Mesothelial cell of epicardium (in vitro differentiated cells): ENCODE results near the gene NARS2. TPM values are rescaled to one million over a fixed set of nuclear protein-coding genes. Genes with fewer than 3 reads are reported as not detected.
"Not testable (repeated sequence)": the region's sequence is repeated elsewhere in the genome, so short reads cannot be mapped to it uniquely, and the experiment has no call there.

Source experiments
- DNase-seq, 2 experiments: peaks; one replicate each; pipeline ENCODE4 v3.0.0; 2021; ENCODE audit warnings: low spot score in 2 of 2; ENCODE audit not compliant: unreplicated experiment in 2 of 2
- H3K27ac Mint-ChIP-seq: 2 replicates; pipeline ENCODE4 v1.8.0; 2021; ENCODE audit warnings: mixed read lengths
- H3K27me3 Mint-ChIP-seq: 2 replicates; pipeline ENCODE4 v1.8.0; 2021; ENCODE audit warnings: low read depth, mixed read lengths
- H3K36me3 Mint-ChIP-seq: 2 replicates; pipeline ENCODE4 v1.8.0; 2021; ENCODE audit warnings: mixed read lengths
- H3K4me1 Mint-ChIP-seq: 2 replicates; pipeline ENCODE4 v1.8.0; 2021; ENCODE audit warnings: mixed read lengths
- H3K4me3 Mint-ChIP-seq: 2 replicates; pipeline ENCODE4 v1.8.0; 2021; ENCODE audit warnings: mild to moderate bottlenecking, moderate library complexity, mixed read lengths
- H3K9me3 Mint-ChIP-seq: 2 replicates; pipeline ENCODE4 v1.8.0; 2021; ENCODE audit warnings: mixed read lengths
- CTCF ChIP-seq: fragments of 200-600 bp; sonication (generic); IDR thresholded peaks from one replicate; pipeline ENCODE4 v1.5.0; 2021; ENCODE audit warnings: antibody characterized with exemption; ENCODE audit not compliant: unreplicated experiment
- total RNA-seq: library from RNA; stranded (reverse); gene quantifications from 3 replicates; pipeline ENCODE4 v1.2.1, GENCODE V29; 2021

Gene NARS2
- total RNA-seq, 1 donor from 2014 or later, result 23.1 TPM

- Mint-ChIP-seq H3K27me3 (no peaks in the 10 kb centered on the region), H3K4me3 (no peak overlapping the region), H3K4me1 (no peaks in the 10 kb centered on the region), H3K27ac (no peak overlapping the region), H3K36me3 (peaks cover 32% of the 10 kb centered on the region), H3K9me3 (no peaks in the 10 kb centered on the region)
- TF ChIP-seq CTCF, result no peak
- no peak for DNase-seq
Observed at GRCh38 chr11:78465169-78465942, 109.3 kb downstream of the NARS2 start.

GRCh38 chr11:78464787-78465168, 109.9 kb downstream of the NARS2 start:
- not testable (repeated sequence) for H3K27me3 Mint-ChIP-seq, H3K9me3 Mint-ChIP-seq, H3K4me1 Mint-ChIP-seq, H3K27ac Mint-ChIP-seq, DNase-seq, H3K4me3 Mint-ChIP-seq
- peaks cover 37% of the 10 kb centered on the region for H3K36me3 Mint-ChIP-seq

- Mint-ChIP-seq H3K27me3 (no peaks in the 10 kb centered on the region), H3K9me3 (peaks cover 3% of the 10 kb centered on the region), H3K27ac (no peak overlapping the region), H3K4me3 (no peak overlapping the region), H3K36me3 (peaks cover 34% of the 10 kb centered on the region), H3K4me1 (peaks cover 14% of the 10 kb centered on the region)
- no peak for DNase-seq
- TF ChIP-seq CTCF, result no peak
Observed at GRCh38 chr11:78460471-78460870, 114.2 kb downstream of the NARS2 start.

GRCh38 chr11:78459738-78460137, 114.9 kb downstream of the NARS2 start:
- Mint-ChIP-seq H3K27ac (no peak overlapping the region), H3K4me1 (peaks cover 20% of the 10 kb centered on the region), H3K9me3 (peaks cover 3% of the 10 kb centered on the region), H3K27me3 (no peaks in the 10 kb centered on the region), H3K4me3 (no peak overlapping the region), H3K36me3 (peaks cover 33% of the 10 kb centered on the region)
- DNase-seq, result no peak
- no peak for TF ChIP-seq CTCF

GRCh38 chr11:78457448-78457847, 117.2 kb downstream of the NARS2 start:
- peaks cover 3% of the 10 kb centered on the region for H3K9me3 Mint-ChIP-seq
- peaks cover 30% of the 10 kb centered on the region for H3K4me1 Mint-ChIP-seq
- H3K4me3 Mint-ChIP-seq, result no peak overlapping the region
- no peak for DNase-seq
- peaks cover 27% of the 10 kb centered on the region for H3K36me3 Mint-ChIP-seq
- H3K27ac Mint-ChIP-seq, result peak overlapping the region; percentile 21
- TF ChIP-seq CTCF, result no peak
- H3K27me3 Mint-ChIP-seq, result no peaks in the 10 kb centered on the region

- Mint-ChIP-seq H3K27me3 (no peaks in the 10 kb centered on the region), H3K27ac (no peak overlapping the region), H3K4me3 (no peak overlapping the region), H3K36me3 (peaks cover 16% of the 10 kb centered on the region), H3K9me3 (no peaks in the 10 kb centered on the region), H3K4me1 (peaks cover 33% of the 10 kb centered on the region)
- no peak for DNase-seq
- TF ChIP-seq CTCF, result no peak
Observed at GRCh38 chr11:78453140-78453935, 121.3 kb downstream of the NARS2 start.
